MCF 10A (cell line): ENCODE data around the gene TINAG. TPM values are rescaled to one million over a fixed set of nuclear protein-coding genes. Genes with fewer than 3 reads are reported as not detected.

Experiments used
- BruUV-seq: library from RNA; stranded (reverse); fragments of 400-500 nt; replicated peaks from 2 replicates; lab custom pipeline; 2021; lab: Mats Ljungman, UMichigan
- CTCF ChIA-PET: fragments of 300-600 bp; sonication (Branson Sonifier 250); formaldehyde crosslinking; extraction: SDS; loops from one replicate; lab custom pipeline; 2021; ENCODE audit warnings: antibody characterized with exemption, inconsistent platforms; lab: Yijun Ruan, JAX
- POLR2A ChIA-PET: fragments of 300-600, 350-650 bp; sonication (Branson Sonifier 250); formaldehyde crosslinking; extraction: SDS; loops from one replicate; lab custom pipeline; 2020; ENCODE audit warnings: antibody characterized with exemption, inconsistent platforms; lab: Yijun Ruan, JAX
- DNase-seq: peaks from one replicate; pipeline ENCODE4 v3.0.0-alpha.2; 2018; ENCODE audit not compliant: unreplicated experiment
- H3K27ac Mint-ChIP-seq: one replicate; pipeline ENCODE4 v1.8.0; 2022; ENCODE audit warnings: mild to moderate bottlenecking, low read depth, mixed read lengths; ENCODE audit not compliant: unreplicated experiment
- H3K27me3 Mint-ChIP-seq: one replicate; pipeline ENCODE4 v1.8.0; 2022; ENCODE audit warnings: mixed read lengths; ENCODE audit not compliant: insufficient read depth, unreplicated experiment
- H3K36me3 Mint-ChIP-seq: one replicate; pipeline ENCODE4 v1.8.0; 2022; ENCODE audit warnings: mild to moderate bottlenecking, moderate library complexity, mixed read lengths; ENCODE audit not compliant: insufficient read depth, unreplicated experiment
- H3K4me1 Mint-ChIP-seq: one replicate; pipeline ENCODE4 v1.8.0; 2022; ENCODE audit warnings: mixed read lengths; ENCODE audit not compliant: insufficient read depth, unreplicated experiment
- H3K4me3 Mint-ChIP-seq: one replicate; pipeline ENCODE4 v1.8.0; 2022; ENCODE audit warnings: mild to moderate bottlenecking, moderate library complexity, mixed read lengths; ENCODE audit not compliant: unreplicated experiment
- H3K9me3 Mint-ChIP-seq: one replicate; pipeline ENCODE4 v1.8.0; 2022; ENCODE audit warnings: mixed read lengths; ENCODE audit not compliant: unreplicated experiment
- intact Hi-C: fragments of 100-400 bp; cut with micrococcal nuclease; formaldehyde crosslinking; loops from 2 replicates; pipeline ENCODE4 v1.14.1; 2022
- total RNA-seq: library from RNA; stranded (reverse); gene quantifications from 2 replicates; pipeline ENCODE4 v1.2.3, GENCODE V29; 2022
- TF ChIP-seq, protein P1 (sequence below): fragments of 200-600 bp; IDR thresholded peaks from one replicate; pipeline ENCODE4 v1.8.0; 2022; ENCODE audit warnings: antibody characterized with exemption, mild to moderate bottlenecking; ENCODE audit not compliant: unreplicated experiment

The TINAG gene
- total RNA-seq, 1 experiment from 2014 or later, result not detected

DNA sequence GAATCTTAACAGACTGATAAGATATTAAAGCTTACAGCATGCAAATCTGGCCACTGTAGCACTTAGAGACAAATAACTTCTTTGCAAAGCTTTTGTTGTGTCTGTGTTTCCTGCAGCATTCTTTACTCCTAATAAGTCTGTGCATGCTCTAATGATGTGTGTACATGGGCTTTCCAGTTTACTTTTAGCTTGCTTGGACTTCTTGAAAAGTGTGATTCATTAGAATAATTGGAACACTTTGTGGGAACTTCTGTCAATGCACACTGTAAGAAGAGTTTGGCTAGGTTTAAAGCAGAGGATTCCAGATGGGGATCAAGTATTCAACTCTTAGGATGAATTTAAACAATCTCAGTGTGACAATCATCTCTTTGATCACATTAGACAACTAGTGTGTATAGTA is 22.1 kb upstream of the TINAG start:
- POLR2A ChIA-PET, result interaction anchor here (0.6 kb wide), 1 partner anchor 827 kb away, joined by 3 read pairs; no protein-coding TSS in a partner anchor
- Mint-ChIP-seq H3K9me3 (no peaks in the 10 kb centered on the region), H3K4me1 (peaks cover 26% of the 10 kb centered on the region), H3K27ac (no peak overlapping the region), H3K36me3 (no peaks in the 10 kb centered on the region), H3K4me3 (no peak overlapping the region), H3K27me3 (no peaks in the 10 kb centered on the region)
- intact Hi-C loops, result no loop called here
- no peak for DNase-seq
- TF ChIP-seq, protein P1, sequence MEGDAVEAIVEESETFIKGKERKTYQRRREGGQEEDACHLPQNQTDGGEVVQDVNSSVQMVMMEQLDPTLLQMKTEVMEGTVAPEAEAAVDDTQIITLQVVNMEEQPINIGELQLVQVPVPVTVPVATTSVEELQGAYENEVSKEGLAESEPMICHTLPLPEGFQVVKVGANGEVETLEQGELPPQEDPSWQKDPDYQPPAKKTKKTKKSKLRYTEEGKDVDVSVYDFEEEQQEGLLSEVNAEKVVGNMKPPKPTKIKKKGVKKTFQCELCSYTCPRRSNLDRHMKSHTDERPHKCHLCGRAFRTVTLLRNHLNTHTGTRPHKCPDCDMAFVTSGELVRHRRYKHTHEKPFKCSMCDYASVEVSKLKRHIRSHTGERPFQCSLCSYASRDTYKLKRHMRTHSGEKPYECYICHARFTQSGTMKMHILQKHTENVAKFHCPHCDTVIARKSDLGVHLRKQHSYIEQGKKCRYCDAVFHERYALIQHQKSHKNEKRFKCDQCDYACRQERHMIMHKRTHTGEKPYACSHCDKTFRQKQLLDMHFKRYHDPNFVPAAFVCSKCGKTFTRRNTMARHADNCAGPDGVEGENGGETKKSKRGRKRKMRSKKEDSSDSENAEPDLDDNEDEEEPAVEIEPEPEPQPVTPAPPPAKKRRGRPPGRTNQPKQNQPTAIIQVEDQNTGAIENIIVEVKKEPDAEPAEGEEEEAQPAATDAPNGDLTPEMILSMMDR, result no peak
- BruUV-seq, result no TSS peak
- CTCF ChIA-PET, result interaction anchor here (0.5 to 2.0 kb wide), 5 partner anchors 8 to 275 kb away, joined by 3 to 8 read pairs (median 3); no protein-coding TSS in a partner anchor

DNA sequence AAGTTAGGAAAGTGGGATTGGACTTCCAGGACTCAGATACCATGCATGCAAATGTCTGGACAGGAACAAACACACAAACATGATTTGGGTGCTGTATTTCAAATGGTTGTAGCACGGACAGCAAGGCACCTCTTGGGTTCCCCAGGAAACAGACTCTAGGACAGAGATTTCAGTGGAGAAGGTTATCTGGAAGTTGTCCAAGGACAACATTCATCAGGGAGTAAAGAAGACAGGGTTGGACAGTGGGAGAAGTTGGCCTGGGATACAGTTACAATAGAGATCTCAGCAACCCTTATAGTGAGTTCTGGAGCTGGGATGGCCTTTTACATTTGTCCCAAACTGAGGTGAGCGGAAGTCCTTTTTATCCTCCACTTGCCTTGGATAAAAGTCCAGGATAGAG is 19.8 kb upstream of the TINAG start:
- no TSS peak for BruUV-seq
- ChIA-PET POLR2A (no interaction called here), CTCF (no interaction called here)
- Mint-ChIP-seq H3K27ac (no peak overlapping the region), H3K4me3 (no peak overlapping the region), H3K27me3 (no peaks in the 10 kb centered on the region), H3K4me1 (peaks cover 26% of the 10 kb centered on the region), H3K36me3 (no peaks in the 10 kb centered on the region), H3K9me3 (no peaks in the 10 kb centered on the region)
- peak; percentile 32 for DNase-seq
- intact Hi-C loops, result no loop called here
- TF ChIP-seq, protein P1, result no peak

GRCh38 chr6:54289426-54289825 is 18.8 kb upstream of the TINAG start:
- no peak overlapping the region for H3K4me3 Mint-ChIP-seq
- BruUV-seq, result no TSS peak

GRCh38 chr6:54291146-54291545 is 17.1 kb upstream of the TINAG start:
- intact Hi-C loops, result no loop called here
- H3K4me3 Mint-ChIP-seq, result no peak overlapping the region
- POLR2A ChIA-PET, result interaction anchor here (0.6 to 1.5 kb wide), 4 partner anchors 18 to 398 kb away, joined by 4 read pairs; no protein-coding TSS in a partner anchor
- TF ChIP-seq, protein P1, result no peak
- no peaks in the 10 kb centered on the region for H3K27me3 Mint-ChIP-seq
- no peaks in the 10 kb centered on the region for H3K36me3 Mint-ChIP-seq
- no TSS peak for BruUV-seq
- CTCF ChIA-PET, result no interaction called here
- peaks cover 26% of the 10 kb centered on the region for H3K4me1 Mint-ChIP-seq
- peak; percentile 57 for DNase-seq
- H3K9me3 Mint-ChIP-seq, result no peaks in the 10 kb centered on the region
- H3K27ac Mint-ChIP-seq, result peak overlapping the region; percentile 70

More at GRCh38 chr6:54289426-54289825, 18.8 kb upstream of the TINAG start:
- H3K27ac Mint-ChIP-seq, result no peak overlapping the region
- H3K36me3 Mint-ChIP-seq, result no peaks in the 10 kb centered on the region
- ChIA-PET POLR2A (no interaction called here), CTCF (no interaction called here)
- DNase-seq, result no peak
- H3K9me3 Mint-ChIP-seq, result no peaks in the 10 kb centered on the region
- TF ChIP-seq, protein P1, result no peak
- H3K4me1 Mint-ChIP-seq, result peaks cover 26% of the 10 kb centered on the region
- intact Hi-C loops, result no loop called here
- H3K27me3 Mint-ChIP-seq, result no peaks in the 10 kb centered on the region
